ENCODE data around the gene CLIC5. TPM values are rescaled to one million over a fixed set of nuclear protein-coding genes. Genes with fewer than 3 reads are reported as not detected.

Gene CLIC5
- total RNA-seq, 2 donors from 2014 or later = 1.6 to 3.3 TPM

DNA sequence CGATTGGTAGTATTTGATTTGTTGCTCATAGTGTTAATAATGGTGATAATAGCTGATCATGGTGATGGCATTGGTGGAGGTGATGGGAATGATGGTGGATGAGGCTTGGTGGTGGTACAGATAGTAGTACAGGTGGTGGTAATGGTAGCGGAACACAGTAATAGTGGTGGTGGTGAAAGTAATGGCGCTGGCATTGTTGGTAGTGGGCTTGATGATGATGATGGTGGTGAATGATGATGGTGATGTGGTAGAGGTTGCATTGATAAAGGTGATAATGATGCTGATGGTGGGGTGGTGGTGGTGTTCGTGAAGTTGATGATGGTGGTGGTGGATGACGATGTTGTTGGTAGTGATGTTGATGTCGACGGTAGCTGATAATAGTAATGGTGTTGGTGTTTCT lies 24.6 kb upstream of the CLIC5 start:
- H3K36me3 ChIP-seq (replicated peaks in 1 of 2; ENCODE audit: insufficient read depth in 1 of 2, low read depth in 2 of 2) = no peaks in the 10 kb centered on the region
- ATAC-seq (no peak), DNase-seq (no peak)
- H3K4me3 ChIP-seq = no peak overlapping the region
- TF ChIP-seq, protein P1, sequence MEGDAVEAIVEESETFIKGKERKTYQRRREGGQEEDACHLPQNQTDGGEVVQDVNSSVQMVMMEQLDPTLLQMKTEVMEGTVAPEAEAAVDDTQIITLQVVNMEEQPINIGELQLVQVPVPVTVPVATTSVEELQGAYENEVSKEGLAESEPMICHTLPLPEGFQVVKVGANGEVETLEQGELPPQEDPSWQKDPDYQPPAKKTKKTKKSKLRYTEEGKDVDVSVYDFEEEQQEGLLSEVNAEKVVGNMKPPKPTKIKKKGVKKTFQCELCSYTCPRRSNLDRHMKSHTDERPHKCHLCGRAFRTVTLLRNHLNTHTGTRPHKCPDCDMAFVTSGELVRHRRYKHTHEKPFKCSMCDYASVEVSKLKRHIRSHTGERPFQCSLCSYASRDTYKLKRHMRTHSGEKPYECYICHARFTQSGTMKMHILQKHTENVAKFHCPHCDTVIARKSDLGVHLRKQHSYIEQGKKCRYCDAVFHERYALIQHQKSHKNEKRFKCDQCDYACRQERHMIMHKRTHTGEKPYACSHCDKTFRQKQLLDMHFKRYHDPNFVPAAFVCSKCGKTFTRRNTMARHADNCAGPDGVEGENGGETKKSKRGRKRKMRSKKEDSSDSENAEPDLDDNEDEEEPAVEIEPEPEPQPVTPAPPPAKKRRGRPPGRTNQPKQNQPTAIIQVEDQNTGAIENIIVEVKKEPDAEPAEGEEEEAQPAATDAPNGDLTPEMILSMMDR (IDR thresholded peaks at IDR 0.05) = no peak
- TF ChIP-seq POLR2A (IDR thresholded peaks at IDR 0.05) = no peak
- WGBS, 2 donors = 86 to 88% methylated on average over 7 of the region's 7 CpGs
- H3K4me1 ChIP-seq = no peaks in the 10 kb centered on the region
- intact Hi-C loops (cut with DNase I) = no loop called here
- no peaks in the 10 kb centered on the region for H3K27me3 ChIP-seq
- H3K9me3 ChIP-seq = no peaks in the 10 kb centered on the region
- H3K27ac ChIP-seq = no peak overlapping the region

DNA sequence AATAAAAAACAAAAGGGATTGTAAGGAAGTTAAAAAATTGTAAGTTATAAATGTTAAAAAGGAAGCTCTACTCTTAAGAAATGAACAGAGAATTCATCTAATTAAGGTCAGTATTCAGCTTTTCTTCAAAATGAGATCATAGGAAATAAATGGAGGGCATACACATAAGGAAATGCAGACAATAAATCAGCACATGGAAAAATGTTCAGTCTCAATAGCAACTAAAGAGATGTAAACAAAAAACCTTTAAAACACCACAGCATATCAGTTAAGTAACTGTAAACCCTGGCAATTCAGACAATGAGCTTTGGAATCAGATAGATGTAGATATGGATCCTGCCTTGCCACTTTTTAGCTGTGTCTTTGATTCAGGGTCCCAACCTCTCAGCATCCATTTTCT lies 24.0 kb upstream of the CLIC5 start:
- no peaks in the 10 kb centered on the region for H3K27me3 ChIP-seq
- H3K9me3 ChIP-seq = no peaks in the 10 kb centered on the region
- no peaks in the 10 kb centered on the region for H3K4me1 ChIP-seq
- DNase-seq = no peak
- H3K36me3 ChIP-seq (replicated peaks in 1 of 2; ENCODE audit: insufficient read depth in 1 of 2, low read depth in 2 of 2) = no peaks in the 10 kb centered on the region
- TF ChIP-seq POLR2A (IDR thresholded peaks at IDR 0.05) = no peak
- TF ChIP-seq, protein P1 (IDR thresholded peaks at IDR 0.05) = no peak
- no peak overlapping the region for H3K27ac ChIP-seq
- H3K4me3 ChIP-seq = no peak overlapping the region
- intact Hi-C loops (cut with DNase I) = no loop called here
- ATAC-seq = no peak

DNA sequence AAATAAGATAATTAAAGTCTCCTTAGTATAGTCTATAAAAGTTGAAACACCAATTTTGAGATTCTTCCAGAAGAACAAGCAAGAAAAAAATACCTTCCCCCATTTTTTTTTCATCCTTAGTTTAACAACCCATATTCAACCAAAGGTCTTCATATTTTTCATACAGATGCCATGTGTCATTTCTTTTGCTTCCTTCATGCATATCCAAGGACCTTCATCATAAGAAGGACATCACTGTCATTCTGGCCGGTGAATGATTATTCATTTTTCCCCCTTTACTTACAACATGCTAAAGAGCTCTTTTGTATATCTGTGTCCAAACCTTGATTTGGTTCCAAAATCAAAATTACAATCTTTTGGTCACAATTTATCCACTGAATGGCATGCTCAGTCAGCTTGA lies 21.3 kb upstream of the CLIC5 start:
- TF ChIP-seq, protein P1 (IDR thresholded peaks at IDR 0.05) = no peak
- no peak for TF ChIP-seq POLR2A (IDR thresholded peaks at IDR 0.05)
- intact Hi-C loops (cut with DNase I) = no loop called here
- H3K27ac ChIP-seq = no peak overlapping the region
- WGBS, 2 donors = 91 to 100% methylated on average over 1 of the region's 1 CpG
- no peaks in the 10 kb centered on the region for H3K36me3 ChIP-seq (replicated peaks in 1 of 2; ENCODE audit: insufficient read depth in 1 of 2, low read depth in 2 of 2)
- H3K4me1 ChIP-seq = no peaks in the 10 kb centered on the region
- no peak for DNase-seq
- no peak overlapping the region for H3K4me3 ChIP-seq
- no peaks in the 10 kb centered on the region for H3K27me3 ChIP-seq
- no peak for ATAC-seq
- no peaks in the 10 kb centered on the region for H3K9me3 ChIP-seq

DNA sequence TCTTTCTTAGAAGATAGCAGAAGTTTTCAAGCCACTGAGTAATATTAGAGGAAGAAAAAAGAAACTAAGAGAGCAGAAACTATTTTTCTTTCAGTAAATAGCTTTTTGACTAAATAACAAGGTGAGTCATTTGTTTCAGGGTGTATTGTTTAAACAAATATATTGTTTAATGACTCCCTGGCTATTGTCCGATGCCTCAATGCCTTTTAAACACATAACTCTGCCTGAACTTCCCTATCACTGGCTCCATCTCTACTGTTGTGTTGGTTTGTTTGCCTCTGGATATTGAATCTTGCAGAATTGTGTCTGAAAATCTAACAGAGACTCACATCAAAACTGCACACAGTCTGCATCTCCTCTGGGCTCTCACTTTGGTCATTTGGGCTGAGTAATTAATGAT lies 19.6 kb upstream of the CLIC5 start:
- 64 to 74% methylated on average over 1 of the region's 1 CpG for WGBS, 2 donors
- Histone ChIP-seq H3K4me3 (no peak overlapping the region), H3K9me3 (no peaks in the 10 kb centered on the region), H3K27ac (no peak overlapping the region), H3K4me1 (no peaks in the 10 kb centered on the region), H3K36me3 (replicated peaks in 1 of 2; ENCODE audit: insufficient read depth in 1 of 2, low read depth in 2 of 2) (no peaks in the 10 kb centered on the region), H3K27me3 (no peaks in the 10 kb centered on the region)
- TF ChIP-seq POLR2A (IDR thresholded peaks at IDR 0.05) = no peak
- TF ChIP-seq, protein P1 (IDR thresholded peaks at IDR 0.05) = no peak
- intact Hi-C loops (cut with DNase I) = no loop called here
- ATAC-seq (no peak), DNase-seq (no peak)

DNA sequence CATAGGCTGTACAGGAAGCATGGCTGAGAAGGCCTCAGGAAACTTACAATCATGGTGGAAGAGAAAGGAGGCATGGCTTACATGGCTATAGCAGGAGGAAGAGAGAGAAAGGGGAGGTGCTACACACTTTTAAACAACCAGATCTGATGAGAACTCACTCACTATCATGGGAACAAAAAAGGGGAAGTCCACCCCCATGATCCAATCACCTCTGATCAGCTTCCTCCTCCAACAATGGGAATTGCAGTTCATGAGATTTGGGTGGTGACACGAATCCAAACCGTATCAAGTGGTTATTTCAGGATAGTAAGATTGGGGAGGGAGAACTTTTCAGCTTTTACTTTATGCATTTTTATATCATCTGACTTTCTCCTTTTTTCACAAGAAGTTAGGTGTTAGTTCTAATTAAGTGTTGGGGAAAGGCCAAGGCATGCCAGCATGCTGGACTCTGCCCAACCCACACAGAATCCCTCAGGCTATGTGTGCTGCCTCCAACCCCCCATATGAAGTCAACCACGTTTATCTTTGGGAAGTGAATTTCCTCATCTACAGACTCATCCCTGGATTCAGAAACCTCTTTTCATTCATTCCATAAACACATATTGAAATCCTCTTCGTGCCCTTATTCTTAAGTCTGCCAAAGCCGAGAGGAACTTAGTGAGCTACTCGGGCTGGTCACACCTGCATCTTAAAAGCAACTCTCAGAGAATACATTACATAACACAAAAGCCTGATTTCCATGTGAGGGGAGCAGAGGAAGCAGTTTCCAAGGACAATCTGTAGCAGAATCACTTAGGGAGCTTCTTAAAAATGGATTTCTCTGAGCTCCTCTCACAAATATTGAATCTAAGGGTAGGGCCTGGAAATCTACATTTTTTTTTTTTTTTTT lies 16.7 kb upstream of the CLIC5 start:
- TF ChIP-seq, protein P1 (IDR thresholded peaks at IDR 0.05) = no peak
- no peak for TF ChIP-seq POLR2A (IDR thresholded peaks at IDR 0.05)
- no peak overlapping the region for H3K27ac ChIP-seq
- H3K4me3 ChIP-seq = no peak overlapping the region
- ATAC-seq (no peak), DNase-seq (no peak)
- no peaks in the 10 kb centered on the region for H3K36me3 ChIP-seq (replicated peaks in 1 of 2; ENCODE audit: insufficient read depth in 1 of 2, low read depth in 2 of 2)
- H3K4me1 ChIP-seq = no peaks in the 10 kb centered on the region
- intact Hi-C loops (cut with DNase I) = no loop called here
- no peaks in the 10 kb centered on the region for H3K9me3 ChIP-seq
- no peaks in the 10 kb centered on the region for H3K27me3 ChIP-seq
- 61 to 69% methylated on average over 6 of the region's 6 CpGs for WGBS, 2 donors
